Activated CD4-positive, CD25-positive, alpha-beta regulatory T cell (primary cell): Measurements from ENCODE around the gene GABRB1.
"Not testable (repeated sequence)": the region's sequence is repeated elsewhere in the genome, so short reads cannot be mapped to it uniquely, and the experiment has no call there.

Experiments used
- DNase-seq, 4 experiments: peaks; one replicate each; lab custom pipeline; 2025; lab: John Stamatoyannopoulos, UW

GABRB1 gene

DNA sequence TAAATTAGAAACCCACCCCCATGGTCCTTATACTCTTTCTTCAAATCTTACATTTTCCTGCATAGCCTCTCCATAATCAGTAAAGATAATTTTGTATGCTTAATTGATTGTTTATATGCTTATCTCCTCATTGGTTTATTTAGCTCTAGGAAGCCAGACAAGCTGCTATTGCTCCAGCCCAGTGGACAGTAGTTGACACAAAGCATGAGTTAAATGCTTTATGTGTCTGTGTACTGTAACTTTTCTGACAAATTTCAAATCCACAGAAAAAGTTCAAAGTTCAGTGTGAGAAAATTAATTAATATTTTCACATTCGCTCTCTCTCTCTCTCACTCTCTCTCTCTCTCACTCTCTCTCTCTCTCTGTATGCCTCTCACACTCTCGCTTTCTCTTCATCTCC is 181.7 kb downstream of the GABRB1 start:
- no peak for DNase-seq

DNA sequence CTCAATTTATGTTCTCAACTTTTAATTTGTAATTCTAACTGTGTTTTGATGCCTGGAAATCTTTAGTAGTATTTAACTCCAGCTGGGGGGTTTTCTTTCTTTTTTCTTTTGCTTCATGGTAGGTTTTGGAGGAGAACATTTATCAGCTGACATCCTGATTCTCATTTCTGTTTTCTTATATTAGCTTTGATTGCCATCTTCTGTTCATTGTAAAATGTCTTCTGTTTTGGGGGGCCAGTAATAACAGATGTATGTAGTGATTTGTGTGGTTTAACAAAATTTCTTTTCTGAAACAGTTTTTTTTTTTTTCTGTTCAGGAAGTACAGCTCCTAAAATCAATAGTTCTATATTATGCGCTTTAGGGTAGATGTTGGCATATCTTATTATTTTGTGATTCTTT is 182.2 kb downstream of the GABRB1 start:
- no peak for DNase-seq

DNA sequence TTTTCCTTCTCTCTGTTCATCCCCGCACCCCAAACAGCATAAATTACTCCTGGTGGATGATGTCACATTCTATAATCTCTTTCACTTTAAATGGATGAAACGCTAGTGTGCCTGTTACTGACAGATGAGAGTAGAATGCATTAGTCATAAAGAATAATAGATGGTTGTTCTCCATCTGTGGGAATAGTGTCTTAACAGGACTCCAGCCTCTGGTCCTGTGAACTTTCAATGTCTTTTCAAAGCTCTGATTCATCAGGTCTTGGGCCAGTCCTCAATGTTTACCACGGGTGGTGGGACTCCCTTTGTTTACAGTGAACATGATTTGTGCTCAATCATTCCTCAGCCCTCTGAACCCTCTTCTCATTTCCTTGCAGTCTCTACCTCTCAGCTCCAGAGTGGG is 182.6 kb downstream of the GABRB1 start:
- no peak for DNase-seq

DNA sequence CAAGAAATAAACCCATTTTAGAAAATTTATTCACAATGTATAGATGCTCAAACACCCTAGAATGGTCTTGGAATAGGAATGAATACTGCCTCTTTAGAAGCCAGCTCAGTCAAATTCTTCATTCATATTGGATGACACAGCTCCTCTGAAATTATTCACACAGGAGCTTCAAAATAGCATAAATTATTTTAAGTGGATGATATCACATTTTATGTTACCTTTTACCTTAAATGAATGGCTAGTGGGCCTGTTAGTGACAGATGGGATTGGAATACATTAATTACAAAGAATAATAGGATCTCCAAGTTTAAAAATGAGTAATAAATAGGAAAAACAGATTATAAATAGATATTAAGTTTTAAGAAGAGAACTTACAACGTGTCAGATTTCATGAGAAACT is 184.4 kb downstream of the GABRB1 start:
- DNase-seq = no peak

DNA sequence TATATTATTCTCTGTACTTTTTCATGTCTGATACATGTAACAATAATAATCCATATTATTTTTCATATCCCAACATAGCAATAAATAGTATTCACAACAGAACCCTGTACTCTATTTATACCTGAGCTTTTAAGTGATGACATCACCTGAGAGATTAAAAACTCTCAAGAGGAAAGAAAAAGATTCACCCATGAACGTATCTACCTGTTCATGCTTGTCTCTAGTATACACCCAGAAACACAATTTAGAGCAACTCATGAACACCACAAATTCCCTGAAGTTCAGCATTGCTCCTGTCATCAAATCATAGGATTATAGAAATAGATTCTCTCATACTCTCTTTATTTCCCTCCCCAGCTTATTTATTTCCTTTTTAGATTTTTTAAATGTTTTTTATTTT is 185.9 kb downstream of the GABRB1 start:
- no peak for DNase-seq

DNA sequence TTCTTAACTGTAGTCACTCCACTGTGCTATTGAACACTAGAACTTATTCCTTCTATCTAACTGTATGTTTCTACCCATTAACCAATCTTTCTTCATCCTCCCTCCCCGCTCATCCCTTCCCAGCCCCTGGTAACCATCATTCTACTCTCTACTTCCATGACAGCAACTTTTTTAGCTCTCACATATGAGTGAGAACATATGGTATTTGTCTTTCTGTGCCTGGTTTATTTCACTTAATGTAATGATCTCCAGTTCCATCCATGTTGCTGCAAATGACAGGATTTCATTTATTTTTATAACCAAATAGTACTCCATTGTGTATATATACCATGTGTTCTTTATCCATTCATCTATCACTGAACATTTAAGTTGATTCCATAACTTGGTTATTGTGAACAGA is 186.5 kb downstream of the GABRB1 start:
- DNase-seq = no peak

DNA sequence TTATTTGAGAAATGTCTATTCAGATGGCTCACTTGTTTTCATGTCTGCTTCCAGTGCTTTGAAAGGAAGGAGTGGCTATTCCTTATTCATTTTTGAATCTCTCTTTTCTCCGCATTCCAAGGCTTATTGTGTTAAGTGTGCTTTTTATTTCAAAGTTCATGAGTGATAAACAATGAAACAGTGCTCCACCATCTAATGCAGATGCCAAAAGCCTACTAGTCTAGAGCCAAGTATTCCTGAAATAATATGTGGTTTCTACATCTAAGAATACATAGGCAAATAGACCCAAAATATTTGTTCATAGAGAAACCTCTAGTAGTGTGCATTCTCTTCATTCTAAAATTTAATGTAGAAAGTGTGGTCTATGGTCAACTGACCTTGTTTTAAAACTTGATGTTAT is 187.3 kb downstream of the GABRB1 start:
- no peak for DNase-seq

DNA sequence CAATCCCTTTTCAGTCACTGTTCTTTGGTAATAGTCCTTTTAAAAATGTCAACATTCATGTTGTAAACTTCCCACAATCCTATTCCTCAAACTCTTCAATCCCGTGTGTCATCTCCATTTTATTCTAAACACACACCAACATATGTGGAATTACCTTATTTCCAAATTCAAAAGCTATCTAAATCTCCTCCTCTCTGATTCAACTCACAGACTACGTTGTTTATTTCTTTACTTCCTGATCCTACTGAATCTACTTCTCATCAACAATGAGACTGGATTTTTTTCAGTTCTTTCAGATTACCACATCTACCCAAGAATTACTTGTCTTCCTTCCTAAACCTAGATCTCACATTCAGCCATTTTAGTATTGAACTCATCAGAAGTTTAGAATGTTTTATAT is 188.2 kb downstream of the GABRB1 start:
- no peak for DNase-seq

DNA sequence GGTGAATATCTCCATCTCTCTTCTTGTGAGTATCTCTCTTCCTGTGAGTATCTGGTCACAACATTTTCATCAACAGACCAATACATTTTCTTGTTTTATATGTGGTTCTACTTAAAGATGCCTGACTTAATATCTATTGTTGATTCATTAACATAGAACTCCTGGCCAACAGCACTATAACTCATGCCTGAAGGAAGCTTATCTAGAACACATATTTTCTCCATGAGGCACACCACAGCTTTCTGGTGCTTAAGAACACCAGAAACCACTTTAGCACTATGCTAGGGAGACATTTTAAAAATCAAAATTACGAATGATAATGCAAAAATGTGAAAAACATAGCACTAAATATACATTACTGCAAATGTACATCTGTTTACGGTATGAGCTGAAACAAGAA is 190.4 kb downstream of the GABRB1 start:
- no peak for DNase-seq

DNA sequence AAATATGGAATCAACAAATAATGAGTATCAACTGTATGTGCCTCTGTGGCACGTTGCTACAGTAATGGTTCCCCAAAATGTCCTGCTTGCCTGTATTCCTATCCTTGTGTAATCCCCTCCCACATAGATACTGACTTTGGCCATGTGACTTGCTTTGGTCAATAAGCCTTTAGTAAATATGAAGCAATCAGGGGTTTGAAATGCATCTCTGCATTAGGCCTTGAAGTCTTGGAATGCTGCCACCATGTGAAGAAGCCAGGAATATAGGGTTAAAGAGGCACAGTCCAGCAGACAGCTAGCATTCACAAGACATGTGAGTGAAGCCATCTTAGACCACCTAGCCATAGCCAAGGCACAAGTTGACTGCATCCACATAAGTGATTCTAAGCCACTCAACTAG is 190.9 kb downstream of the GABRB1 start:
- no peak for DNase-seq

DNA sequence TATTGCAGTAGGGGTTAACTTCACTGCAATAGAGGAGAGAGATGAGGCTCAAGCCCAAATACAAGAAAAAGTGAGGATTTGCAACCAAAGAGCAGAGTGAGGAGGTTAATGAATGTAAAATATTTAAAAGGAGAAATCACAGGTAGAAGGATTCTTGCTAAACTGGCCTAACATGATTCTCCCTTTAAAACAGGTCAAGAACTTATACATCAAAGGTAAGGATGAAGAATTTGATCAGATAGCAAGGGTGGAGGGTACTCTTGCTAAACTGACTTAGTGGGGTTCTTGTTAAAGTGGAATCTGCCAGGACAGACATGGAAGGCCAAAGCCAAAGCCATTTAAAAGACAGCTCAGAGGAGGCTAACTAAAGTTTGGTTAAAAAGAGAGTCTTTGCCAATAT is 193.0 kb downstream of the GABRB1 start:
- no peak for DNase-seq

DNA sequence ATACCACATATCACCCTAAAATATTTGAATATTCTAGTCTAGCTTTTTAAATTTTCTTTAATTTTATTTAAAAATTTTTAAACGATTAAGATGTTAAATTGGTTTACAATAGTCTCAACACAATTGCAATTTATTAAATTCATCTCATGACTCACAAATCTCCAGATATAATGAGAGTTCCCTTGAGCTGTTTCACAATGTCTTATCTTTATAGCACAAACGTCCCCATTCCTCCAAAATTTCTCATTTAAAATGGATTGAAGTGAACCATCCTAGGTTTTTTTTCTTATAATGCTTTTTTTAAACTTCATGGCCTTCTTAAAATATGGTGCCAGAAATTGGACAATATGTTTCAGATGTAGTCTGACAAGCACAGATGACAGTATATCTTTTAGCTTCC is 204.4 kb downstream of the GABRB1 start:
- no peak for DNase-seq

DNA sequence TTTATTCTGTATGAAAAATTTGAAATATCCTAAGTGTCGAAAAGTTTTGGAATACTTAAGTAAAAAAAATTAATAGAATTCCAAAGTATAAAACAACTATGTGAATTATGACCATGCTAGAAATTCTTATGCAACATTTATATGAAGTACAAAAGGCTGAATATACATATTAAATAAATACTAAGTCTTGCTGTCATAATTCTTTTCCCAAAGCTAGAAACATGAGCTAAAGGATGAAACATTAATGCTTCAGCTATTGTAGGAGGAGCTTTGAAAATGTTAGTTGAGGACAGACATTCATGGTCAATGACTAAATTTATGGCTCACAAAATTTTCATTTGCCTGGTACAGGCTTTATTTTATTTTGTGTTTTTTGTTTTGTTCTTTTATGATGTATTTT is 207.3 kb downstream of the GABRB1 start:
- DNase-seq = no peak

DNA sequence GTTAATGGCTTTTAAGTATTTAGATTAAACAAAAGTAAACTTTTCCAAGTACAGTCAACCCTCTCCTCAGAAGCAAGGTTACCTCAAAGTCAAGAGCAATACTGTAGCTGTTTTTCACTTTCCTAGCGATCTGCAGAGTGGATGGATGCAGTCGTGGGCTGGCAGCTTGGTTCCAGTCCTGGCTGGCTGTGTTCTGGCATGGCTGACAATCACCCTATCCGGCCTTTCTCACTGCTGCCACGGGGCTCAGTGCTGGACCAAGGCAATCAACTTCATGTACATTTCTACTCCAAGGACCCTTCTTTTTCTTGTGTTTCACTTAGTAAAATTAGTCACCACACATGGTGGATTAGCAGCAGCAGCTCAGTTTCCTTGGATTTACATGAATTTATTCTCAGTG is 208.3 kb downstream of the GABRB1 start:
- no peak for DNase-seq

DNA sequence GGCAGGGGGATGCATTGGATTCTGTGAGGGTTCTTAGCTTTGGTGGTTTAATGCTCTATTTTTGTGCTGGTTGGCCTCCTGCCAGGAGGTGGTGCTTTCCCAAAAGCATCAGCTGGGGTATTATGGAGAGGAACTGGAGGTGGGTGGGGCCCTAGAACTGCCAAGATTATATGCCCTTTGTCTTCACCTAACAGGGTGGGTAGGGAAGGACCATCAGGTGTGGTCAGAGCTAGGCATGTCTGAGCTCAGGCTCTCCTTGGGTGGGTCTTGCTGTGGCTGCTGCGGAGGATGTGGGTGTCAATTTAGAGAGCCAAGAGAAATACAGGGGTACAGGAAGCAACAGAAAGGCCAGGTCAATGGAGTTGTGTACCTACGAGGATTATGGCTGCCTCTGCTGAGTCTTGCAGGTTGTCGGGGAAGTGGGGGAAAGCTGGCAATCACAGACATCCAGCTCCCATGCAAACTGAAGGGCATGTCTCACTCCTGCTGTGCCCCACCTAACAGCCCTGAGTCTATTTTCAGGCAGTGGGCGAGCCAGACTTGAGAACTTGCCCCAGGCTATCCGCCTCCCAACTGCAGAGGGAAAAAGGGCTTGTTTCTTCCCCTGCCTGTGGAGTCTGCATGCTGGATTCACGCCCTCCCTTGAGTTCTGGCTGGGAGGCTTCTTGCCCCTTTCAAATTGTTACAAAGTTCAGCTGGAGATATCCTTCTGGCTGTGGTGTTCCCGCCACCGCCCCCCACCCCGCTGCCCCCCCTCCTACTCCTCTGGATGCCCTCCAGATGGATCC is 220.2 kb downstream of the GABRB1 start:
- no peak for DNase-seq

DNA sequence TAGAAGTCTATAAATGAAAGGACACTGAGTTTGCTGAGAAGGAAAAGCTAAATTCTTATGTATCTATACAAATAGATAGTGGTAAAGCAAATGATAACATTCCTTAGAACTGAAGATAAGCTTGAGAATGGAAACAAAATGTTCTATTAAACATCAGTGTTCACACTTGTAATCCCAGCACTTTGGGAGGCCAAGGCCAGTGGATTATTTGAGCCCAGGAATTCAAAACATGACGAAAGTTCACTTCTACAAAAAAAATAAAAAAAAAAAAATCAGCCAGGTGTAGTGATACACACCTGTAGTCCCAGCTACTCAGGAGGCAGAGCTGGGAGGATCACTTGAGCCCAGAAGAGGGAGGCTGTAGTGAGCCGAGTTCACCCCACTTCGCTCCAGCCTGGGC is 232.4 kb downstream of the GABRB1 start:
- no peak for DNase-seq

DNA sequence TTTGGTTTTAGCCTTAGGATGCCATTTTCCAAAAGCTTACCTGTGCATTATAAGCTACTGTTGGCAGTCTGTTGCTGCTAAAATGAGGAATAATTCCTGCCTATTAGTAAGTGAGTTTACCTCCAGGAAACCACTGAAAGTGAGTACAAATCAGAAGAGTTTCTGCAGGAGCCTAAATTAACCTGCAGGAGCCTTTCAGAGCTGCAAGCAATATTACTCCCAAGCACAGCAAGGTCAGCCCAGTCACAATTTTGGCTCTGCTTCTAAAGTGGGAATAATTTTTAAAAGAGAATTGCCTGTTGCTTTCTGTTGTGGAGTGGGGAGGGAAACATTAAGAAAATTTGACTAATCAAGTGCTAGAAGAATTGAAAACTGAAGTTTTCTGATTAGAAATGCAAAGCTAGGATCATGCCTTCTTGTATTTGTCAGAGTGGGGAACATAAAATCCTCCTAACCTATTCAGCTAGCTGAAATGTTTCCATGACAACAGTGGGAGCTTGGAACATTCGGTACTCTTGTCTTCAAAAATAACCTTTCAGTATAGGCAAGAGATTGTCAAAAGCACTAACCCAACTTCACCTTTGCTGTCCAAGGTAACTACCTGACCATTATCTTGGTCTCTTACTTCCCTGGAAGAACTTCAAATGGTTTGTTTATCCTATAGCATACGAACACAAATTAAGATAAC is 239.0 kb downstream of the GABRB1 start:
- no peak for DNase-seq

DNA sequence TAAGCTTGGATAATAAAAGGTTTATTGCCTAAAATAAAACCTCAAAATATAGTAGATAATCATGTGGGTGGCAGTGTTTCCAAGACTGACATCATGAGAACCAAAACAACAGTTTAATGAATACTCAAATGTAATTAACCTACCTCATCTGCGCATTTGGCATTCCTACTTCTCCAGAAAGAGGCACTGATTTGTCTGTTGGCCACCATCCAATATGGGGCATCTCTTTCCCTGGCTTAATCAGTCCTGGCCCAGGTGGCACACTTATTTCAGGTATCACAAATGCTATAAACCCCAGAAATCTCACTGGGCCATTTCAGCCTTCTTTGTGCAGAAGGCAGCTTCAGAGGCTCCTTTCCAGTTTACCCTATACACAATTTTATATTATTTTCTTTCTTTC is 239.9 kb downstream of the GABRB1 start:
- no peak for DNase-seq

DNA sequence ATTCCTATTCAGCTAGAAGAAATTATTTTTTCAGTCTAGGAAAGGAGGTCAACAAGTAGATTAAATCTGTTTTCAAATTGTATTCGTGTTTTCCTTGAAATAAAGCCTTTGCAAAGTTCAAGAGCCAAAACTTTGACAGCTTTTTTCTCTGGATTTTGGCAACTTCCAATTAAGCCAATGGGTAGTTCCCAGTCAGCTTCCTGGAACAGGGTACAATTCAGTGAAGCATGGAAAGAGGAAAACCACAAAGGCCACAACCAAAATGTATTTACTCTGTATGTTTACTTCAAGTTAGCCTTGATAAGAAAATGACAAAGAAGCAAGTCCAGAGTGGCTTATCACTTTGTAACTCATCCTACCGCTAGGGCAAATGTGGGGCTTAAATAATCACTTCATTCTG is 243.5 kb downstream of the GABRB1 start:
- no peak for DNase-seq

DNA sequence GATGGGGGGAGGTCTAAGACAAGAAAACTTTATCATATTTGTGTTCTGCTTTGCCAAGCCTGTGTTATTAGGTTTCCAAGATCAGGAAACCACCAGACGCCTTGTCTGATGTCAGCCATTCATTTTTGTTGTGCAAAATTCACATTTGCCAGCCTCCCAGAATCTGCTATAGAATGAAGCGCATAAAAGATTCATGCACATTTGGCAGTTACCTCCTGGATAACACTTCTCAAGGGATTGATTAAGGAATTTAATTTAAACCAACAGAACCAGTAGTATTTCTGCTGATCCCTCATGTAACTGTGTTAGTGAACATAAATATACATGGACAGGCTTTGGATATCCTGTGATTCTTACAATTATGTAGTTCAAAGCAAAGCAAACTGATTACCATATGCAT is 244.2 kb downstream of the GABRB1 start:
- DNase-seq = no peak

DNA sequence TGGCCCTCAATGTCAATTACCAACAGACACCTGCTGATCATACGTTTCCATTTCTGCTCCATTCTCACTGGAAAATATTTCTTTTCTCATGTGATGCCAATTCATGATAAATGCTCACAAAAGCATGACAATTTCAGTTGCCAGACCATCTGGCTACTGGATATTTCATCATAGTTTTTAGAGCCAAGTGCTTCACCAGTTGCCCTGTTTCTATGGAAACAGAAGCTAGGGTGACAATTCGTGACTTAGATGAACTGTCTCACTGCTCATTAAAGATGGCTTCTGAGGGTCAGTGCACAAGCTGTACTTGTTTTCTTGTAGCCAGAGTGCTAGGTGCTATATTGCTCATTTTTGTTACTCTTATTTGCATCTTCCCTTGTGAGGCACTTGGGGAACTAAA is 247.3 kb downstream of the GABRB1 start:
- no peak for DNase-seq

DNA sequence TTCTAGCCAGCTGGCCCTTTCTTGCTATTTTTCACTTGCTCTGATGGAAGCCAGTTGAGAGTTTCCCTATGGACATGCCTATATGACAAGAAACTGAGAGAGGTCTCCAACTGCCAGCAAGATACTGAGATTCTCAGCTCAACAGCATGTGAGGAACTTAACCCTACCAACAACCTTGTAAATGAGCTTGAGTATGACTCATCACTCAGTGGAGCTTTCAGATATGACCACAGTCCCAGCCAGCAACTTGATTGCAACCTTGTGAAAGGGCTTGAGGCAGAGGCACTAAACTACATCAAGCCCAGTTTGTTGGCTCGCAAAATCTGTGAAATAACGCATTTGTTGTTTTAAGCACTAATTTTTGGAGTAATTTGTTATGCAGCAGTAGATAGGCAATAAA is 256.4 kb downstream of the GABRB1 start:
- no peak for DNase-seq

DNA sequence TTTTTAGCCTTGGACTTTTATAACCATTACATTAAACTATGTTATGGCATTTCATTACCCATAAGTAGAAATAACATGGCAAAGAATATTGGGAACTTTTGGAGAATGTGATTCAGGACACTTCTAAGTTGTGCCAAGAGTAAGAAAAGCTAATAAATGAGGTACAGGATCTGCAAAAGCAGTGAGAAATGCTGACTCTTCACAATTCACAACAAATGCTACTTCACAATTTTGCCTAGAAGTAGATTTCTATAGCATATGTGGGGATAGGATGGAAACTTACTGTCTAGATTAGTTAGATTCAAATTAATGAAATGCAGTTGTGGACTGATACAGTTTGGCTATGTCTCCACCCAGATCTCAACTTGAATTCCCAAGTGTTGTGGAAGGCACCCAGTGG is 258.4 kb downstream of the GABRB1 start:
- no peak for DNase-seq

DNA sequence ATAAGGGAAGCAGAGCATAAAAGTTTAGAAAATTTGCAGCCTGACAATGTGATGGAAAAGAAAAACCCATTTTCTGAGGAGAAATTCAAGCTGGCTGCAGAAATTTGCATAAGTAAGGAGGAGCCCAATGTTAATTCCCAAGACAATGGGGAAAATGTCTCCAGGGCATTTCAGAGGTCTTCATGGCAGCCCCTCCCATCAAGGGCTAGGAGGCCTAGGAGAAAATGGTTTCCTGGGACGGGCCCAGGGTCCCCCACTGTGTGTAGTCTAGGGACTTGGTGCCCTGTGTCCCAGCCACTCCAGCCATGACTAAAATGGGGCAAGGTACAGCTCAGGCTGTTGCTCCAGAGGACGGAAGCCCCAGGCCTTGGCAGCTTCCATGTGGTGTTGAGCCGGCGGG is 259.5 kb downstream of the GABRB1 start:
- DNase-seq = not testable (repeated sequence)
